HG02588 (cell line): ENCODE data around the gene ZW10.

Source experiments
- ATAC-seq: cut with Tn5 transposase; IDR thresholded peaks from one replicate; pipeline ENCODE4 v1.9.1; 2021; ENCODE audit warnings: mild to moderate bottlenecking, moderate library complexity; ENCODE audit not compliant: unreplicated experiment

ZW10 gene

GRCh38 chr11:113698515-113698914, 75.0 kb downstream of the ZW10 start:
- ATAC-seq, result no peak

DNA sequence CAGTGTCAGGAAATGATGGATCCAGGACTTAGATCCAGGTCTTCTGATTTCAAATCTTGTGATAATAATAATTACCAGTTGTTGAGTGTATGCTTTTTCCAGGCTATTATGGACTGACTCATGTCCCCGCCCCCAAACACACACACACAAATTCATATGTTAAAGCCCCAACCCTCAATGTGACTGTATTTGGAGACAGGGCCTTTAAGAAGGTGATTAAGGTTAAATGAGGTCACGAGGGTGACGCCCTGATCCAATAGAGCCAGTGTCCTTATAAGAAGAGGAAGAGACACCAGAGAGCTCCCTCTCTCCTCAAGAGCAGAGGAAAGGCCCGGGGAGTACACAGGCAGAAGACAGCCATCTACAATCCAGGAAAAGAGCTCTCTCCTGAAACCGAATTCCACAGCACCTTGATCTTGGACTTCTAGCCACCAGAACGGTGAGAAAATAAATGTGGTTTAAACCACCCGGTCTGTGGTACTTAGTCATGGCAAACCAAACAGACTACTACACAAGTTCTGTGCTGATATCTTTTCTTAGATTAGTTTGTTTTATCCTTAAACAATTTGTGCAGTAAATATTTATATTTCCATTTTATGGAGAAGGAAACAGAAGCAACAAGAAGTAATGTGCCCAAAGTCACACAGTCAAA, 75.6 kb downstream of the ZW10 start:
- no peak for ATAC-seq

DNA sequence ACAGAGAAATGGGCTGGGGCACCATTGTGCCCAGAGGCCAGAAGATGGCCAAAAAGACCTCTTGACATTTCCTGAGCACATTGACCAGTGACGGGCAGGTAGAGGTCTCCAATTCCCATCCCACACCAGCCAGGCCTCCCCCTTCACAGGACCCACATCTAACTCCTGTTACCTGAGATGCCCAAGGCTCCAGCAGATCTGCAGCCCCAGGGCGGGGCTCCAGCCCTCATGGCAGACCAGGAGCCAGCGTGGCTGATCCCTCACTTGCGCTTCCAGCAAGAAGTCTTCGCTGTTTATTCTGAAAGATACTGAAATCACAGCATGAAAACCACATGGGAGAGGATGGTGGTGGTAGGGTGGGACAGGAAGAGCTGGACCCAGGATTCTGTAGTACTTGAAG, 76.4 kb downstream of the ZW10 start:
- no peak for ATAC-seq

DNA sequence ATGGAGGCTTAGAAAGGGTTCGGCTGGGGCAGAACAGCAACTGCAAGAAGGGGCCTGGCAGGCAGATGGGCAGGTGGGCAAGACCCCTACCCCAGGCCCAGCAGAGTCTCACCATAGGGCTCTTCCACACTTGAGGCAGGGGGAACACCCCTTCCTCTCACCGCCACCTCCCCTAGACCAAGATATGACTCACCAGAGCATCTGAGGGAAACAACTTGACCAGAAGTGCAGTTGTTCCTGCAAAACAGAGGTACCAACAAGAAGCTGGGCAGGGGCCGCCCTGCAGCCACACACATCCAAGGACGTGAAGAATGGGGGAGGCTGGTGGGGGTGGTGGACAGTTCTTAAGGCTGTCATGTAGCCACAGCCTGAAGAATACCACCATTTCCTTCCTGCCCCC, 78.3 kb downstream of the ZW10 start:
- ATAC-seq, result no peak

DNA sequence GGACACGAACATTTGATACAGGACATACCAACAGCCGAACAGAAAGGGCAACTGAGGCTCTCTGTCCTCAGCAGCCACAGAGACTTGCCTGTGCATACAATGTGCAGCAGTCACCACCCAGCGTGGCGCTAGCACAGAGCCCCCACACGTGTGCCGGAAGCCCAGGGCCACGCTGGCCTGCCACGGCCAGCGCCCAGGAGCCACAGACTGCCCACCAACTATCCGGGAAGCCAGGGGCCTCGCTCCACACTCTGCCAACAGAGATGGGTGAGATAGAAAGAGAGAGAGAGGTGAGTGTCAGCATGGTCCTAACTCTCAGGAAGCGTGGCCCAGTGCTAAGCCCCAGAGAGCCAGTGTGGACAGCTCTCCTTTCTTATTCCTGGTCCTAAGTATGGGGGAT, 79.1 kb downstream of the ZW10 start:
- no peak for ATAC-seq

GRCh38 chr11:113693030-113693429, 80.5 kb downstream of the ZW10 start:
- no peak for ATAC-seq

DNA sequence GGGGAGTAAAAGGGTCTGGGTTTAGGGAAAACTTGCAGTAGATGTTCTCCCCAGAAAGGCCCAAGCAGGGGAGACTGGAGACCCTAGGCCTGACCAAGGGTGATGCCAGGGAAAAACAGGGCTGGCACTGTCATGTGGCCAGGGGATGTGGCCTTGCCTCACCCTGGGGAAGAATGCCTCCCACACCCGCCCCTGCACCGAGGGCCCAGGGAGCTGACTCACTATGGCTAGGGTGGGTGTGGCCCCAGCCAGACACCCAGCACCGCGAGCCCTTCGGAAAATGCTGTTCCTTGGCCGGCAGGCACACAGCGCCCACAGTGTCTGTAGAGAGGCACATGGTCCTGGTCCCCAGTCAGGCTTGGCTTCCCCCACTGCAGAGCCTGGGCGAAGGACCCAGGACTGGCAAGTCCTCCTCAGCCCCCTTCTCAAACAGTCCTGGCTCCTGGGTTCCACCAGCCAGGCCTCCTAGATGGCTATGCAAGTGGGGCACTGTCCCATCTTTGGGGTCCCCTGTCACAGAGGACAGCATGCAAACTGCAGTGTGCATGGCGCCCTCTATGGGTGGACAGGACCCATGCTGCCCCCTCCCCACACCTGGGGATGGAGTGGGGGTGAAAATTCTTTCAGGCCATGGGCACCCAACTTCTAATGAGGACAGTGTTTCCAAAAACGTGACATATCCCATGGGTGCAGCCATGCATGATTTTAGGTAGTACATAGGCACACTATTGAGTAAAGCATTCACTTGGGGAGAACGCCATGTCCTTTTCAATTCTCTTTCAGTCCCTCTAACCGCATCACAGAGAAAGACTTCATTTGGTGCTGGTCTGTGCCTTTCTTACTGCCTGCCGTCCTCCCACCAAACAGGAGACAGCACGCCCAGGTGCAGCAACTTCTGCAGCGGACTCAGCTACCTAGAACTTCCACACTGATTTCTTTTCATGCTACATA, 82.6 kb downstream of the ZW10 start:
- ATAC-seq, result no peak

GRCh38 chr11:113689768-113690618, 83.5 kb downstream of the ZW10 start:
- ATAC-seq, result no peak

DNA sequence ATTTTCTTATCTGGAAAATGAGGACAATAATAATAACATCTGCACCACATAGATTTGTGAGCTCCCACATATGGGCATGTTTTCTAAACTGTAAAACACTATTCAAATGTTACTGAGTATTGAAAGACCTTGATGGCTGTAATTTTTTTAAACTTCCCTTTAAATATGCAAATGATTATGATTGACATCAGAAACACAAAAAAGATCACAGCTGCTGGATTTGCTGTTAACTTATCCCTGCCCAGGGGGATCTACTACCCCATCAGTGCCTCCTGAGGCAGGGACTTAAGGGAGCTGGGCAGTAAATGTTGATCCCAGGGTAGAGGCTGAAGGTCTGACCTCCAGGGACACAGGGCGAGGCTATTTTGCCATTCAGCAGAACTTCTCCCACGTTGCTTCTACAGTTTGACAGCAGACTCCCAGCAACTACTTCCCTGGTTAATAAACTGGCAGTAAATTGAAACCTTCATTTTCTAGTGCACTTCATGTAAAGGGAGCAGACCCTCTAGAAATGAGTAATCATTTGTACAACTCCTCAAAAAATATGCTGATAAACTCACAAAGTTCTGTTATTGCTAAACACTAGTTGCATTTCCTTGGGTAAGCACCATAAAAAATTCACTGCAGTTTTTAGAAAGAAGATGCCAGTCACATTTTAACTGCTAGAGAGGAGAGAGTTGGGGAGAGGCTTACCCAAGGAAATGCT, 87.7 kb downstream of the ZW10 start:
- peak; percentile 49 for ATAC-seq

- no peak for ATAC-seq
Observed at GRCh38 chr11:113684496-113684895, 89.0 kb downstream of the ZW10 start.

- no peak for ATAC-seq
Observed at GRCh38 chr11:113683481-113684046, 89.9 kb downstream of the ZW10 start.
